ENCODE data around the gene CYBA.

DNA sequence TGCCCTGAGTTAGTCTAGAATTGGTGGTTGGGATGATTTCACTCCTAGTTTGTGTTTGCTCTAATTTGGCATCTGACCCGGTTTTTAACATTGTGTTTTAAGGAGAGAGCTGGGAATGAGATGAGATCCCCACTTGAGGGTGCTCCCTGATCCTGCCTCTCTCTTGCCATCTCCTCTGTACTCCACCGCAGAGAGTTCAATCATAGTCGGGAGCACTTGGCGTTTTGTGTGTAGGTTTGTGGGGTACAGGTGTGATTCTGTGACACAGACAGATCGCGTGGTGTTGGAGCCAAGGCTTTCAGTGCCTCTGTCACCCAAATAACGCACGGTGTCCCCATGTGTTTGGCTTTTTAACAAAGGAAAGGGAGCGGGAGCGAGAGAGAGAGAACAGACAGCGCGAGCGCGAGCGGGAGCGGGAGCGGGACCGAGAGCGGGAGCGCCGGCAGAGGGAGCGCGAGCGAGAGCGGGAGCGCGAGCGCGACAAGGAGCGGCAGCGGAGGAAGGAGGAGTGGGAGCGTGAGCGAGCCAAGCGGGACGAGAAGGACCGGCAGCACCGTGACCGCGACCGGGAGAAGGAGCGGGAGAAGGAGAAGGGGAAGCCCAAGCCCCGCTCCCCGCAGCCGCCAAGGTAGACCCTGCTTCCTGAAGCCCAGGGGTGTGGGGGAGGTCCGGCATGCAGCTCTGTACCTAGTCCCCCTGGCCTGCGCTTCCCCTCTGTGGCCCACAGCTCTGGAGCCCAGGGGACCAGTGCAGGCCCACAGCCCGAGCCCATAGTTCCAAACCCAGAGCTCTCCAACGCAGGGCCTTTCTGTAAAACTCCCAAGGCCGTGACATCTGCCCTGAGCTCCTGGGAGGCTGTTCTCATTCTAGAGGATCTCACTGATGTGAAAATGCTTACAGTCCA is 39.7 kb downstream of the CYBA start:
- TF ChIP-seq, protein P1, sequence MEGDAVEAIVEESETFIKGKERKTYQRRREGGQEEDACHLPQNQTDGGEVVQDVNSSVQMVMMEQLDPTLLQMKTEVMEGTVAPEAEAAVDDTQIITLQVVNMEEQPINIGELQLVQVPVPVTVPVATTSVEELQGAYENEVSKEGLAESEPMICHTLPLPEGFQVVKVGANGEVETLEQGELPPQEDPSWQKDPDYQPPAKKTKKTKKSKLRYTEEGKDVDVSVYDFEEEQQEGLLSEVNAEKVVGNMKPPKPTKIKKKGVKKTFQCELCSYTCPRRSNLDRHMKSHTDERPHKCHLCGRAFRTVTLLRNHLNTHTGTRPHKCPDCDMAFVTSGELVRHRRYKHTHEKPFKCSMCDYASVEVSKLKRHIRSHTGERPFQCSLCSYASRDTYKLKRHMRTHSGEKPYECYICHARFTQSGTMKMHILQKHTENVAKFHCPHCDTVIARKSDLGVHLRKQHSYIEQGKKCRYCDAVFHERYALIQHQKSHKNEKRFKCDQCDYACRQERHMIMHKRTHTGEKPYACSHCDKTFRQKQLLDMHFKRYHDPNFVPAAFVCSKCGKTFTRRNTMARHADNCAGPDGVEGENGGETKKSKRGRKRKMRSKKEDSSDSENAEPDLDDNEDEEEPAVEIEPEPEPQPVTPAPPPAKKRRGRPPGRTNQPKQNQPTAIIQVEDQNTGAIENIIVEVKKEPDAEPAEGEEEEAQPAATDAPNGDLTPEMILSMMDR (IDR thresholded peaks at IDR 0.05) = peak in 2 of 7 experiments; percentile 42
- no peak for TF ChIP-seq POLR2A (IDR thresholded peaks at IDR 0.05)

Measured in body of pancreas (tissue), 4 donors.